ENCODE data around the gene TNNT3.

DNA sequence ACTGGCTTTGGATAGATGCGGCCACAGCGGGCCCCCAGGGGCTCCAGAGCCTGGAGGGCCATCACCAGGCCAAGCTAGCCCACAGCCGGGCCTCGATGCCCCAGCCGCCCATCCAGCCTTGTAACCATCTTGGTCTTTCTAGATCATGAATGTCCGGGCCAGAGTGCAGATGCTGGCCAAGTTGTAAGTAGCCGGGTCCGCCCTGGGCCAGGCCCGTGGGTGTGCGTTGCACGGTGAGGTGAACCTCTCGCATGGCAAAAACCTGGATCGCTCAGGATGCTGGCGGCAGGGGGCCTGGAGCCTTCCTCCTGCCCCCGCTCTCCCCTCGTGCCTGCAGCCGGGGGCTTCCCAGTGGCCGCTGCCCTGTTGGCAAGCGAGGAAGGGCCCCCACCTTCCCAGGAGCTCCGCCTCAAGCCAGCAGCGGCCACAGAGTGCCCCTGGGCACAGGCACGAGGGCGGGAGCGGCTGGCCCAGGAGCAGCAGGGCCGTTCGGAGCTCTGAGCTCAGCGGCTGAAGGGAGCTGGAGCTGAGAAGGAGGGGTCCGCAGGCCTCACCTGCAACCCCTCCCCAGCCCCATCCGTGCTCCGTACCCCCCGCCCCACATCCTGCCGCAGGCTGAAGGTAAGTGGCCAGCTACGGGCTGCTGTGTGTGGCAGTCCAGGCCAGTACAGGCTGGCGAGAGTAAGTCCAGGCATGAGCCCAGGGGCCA, 16.7 kb downstream of the TNNT3 start:
- TF ChIP-seq ZNF274 (IDR thresholded peaks at IDR 0.05; ENCODE audit: low read depth, low read length) (no peak), YY1 (IDR thresholded peaks at IDR 0.05; ENCODE audit: insufficient read depth, insufficient read length) (no peak), SUZ12 (IDR thresholded peaks at IDR 0.05; ENCODE audit: extremely low read depth, insufficient read depth, insufficient read length) (no peak)
